NCI-H82 (cell line): ENCODE results near the gene ZNF273.
"Not testable (repeated sequence)": the region's sequence is repeated elsewhere in the genome, so short reads cannot be mapped to it uniquely, and the experiment has no call there.

Source experiments
- DNase-seq: peaks from one replicate; lab custom pipeline; 2025; lab: John Stamatoyannopoulos, UW

Gene ZNF273

DNA sequence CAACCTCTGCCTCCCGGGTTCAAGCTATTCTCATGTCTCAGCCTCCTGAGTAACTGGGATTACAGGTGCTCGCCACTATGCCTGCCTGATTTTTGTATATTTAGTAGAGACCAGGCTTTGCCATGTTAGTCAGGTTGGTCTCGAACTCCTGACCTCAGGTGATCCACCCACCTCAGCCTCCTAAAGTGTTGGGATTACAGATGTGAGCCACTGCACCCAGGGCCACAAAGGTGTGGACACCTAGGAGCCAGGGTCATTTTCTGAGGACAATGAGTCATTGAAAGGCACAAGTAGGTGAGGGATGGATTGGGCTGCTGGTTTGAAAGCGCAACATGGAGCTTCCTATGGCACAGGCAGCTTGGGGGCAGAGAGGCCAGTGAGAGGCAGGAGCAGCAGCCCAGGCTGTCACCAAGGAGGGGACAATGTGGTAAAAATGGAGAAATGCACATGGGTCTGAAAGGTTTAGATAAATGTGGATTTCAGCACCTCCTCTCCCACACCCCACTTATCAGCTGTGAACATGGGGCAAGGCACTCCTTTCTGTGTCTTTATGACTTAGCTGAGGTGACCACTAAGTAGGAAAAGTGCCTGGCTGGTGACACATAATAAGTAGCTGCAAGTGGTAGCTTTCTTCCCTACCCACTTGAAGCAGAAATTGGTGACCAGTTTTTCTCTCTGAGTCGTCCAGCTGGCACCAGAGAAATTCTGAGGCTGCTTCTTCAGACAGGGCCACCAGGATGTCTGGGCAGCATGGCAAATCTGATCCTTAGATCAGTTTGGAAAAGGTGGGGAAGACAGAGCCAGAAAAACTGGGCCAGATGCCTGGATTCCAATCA is 41.8 kb downstream of the ZNF273 start:
- not testable (repeated sequence) for DNase-seq

DNA sequence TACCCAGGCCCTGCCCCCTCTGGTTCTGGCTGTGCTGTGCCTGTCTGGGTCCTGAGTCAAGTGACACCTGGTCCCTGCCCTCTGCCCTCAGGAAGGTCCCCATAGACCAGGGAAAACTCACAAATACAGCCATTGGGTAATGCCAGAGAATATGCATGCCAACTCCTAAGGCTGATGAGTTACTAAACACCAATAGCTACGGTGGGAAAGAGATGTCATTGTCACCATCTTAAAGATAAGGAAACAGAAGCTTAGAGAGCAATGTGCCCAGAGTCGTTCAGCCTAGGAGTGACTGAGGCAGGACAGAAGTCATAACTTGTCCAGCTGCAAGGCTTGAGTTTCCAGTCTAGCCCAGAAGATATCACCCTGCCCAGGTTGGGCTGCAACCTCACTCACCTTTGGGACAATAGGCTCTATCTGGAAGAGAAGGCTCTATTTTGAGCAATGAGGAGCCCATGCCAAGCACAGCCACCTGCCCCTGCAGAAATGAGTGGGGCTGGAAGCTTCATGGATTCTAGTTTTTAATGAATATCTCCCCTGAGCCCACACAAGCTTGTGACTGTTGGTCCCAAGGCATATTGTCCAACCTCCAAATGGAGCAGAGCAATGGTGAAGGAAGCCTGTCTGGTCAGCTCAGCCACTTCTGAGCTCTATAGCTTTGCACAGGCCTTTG is 42.6 kb downstream of the ZNF273 start:
- no peak for DNase-seq

DNA sequence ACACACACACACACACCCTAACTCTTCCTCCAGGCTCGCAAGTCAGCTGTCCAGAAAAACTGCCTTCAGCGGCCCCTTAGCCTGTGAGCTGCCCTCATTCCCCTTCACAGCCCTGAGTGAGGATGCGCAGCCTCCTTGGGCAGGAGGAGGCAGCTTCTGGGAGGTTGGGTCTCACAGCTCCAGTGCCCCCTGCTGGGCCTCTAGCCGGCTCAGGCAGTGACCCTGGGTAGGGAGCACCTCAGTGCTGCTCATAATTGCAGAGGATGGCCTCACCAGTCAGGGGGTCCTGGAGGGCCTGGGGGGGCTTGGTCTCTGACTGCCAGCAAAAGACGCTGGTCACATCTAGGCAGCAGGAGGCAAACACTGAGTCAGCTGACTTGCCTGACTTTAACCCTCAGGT is 43.7 kb downstream of the ZNF273 start:
- DNase-seq, result peak; percentile 51

DNA sequence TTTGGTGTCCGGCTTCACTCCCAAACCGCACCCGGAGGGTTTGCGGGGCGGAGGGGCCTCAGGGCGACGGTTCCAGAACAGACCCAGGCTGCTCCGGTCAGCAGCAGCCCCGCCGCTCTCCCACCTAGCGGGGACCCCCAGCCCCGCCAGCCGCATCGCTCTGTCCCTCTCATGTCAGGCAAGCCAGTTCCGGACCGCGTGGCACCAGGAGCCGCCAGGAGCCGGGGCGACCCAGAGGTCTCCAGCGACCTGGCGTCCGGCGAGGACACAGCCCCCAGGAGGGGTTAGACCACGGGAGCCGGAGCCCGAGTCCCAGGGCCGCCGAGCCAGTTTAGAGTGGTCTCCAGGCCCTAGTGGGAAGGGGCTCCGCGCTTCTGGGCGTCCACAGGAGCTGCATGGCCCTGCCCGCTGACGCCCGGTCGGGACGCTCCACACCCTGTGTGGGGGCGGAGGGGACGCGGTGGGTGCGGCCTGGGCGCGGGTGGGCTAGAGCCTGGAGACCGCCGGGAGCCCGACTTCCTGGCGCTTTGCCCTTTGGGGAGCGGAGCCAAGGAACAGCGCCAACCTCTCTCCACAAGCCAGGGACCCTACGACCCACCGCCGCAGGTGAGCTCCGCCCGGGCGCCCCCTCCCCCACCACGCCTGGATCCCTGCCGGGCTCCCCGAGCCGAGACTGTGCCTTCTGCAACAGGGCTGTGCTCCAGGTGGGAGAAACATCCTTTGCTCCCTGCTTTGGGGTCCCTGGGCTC is 44.4 kb downstream of the ZNF273 start:
- DNase-seq, result peak; percentile 8

DNA sequence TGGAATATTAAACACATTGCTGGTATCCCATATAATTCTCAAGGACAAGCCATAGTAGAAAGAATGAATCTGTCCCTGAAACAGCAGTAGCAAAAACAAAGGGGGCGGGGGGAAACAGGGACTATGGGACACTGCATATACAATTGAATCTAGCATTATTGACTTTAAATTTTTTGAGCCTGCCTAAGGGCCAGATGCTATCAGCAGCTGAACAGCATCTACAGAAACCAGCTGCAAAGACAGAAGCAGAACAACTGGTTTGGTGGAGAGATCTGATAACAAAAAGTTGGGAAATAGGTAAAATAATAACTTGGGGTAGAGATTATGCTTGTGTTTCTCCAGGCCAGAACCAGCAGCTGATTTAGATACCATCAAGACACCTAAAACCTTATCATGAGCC is 45.7 kb downstream of the ZNF273 start:
- DNase-seq, result not testable (repeated sequence)

DNA sequence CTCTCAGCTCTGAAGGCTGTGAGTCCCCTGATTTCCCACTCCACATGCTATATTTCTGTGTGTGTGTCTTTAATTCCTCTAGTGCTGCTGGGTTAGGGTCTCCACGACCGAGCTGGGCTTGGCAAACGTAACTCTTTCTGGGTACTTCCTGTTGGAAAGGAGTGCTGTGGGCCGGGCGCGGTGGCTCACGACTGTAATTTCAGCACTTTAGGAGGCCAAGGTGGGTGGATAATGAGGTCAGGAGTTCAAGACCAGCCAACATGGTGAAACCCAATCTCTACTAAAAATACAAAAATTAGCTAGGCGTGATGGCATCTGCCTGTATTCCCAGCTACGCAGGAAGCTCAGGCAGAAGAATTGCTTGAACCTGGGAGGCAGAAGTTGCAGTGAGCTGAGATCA is 47.6 kb downstream of the ZNF273 start:
- not testable (repeated sequence) for DNase-seq

DNA sequence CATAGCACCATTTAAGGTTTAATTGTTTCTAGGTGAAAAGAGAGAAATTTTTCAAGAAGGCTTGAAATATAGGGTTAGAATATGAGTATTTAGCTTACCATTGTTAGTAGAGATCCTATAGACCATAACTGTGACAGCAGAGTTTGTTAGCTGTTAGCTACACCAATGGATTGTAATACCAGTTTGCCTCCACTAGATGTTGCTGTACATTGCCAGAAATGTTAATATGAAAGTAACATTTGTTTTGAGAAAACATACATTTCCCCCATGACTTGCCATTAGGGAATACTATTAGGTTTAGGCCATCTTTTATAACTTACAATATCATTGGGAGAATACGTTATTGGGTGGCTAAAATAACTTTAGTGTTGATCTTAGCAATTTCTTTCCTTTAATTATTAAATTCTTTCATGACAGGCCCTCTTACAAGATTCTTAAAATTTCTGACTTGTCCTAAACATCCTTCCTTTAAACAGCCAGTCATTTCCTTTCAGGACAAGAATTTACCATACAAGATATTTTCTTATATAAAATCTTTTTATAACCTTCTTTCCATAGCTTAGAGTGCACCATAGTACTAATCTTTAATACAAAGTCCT is 48.3 kb downstream of the ZNF273 start:
- peak; percentile 56 for DNase-seq

DNA sequence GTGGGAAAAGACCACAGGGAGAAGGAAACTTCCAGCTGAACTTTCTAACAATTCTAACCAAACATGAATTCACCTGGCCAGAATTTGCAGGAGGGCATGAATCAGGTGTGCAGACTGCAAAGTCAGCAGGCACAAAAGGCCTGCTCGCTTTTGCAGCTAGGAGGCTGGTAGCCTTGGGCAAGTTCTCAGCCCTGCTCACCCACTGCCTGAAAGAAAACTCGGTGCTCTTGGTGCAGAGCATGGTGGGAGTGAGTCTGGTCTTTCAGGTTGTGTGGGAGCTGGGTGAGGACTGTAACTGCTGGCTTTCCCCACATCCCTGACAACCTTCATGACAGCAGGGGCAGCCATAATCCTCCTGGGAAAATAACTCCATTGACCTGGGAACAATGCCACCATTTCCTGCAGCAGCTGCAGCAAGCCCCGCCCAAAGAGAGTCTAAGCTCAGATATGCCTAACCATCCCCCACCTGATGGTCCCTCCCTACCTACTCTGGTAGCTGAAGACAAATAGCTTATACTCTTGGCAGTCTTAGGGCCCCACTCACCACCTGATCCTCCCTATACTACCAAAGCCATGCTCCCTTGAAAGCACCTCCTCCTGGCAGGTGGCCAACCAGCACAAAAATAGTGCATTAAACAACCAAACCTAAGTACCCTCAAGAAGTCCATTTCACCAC is 56.1 kb downstream of the ZNF273 start:
- peak; percentile 79 for DNase-seq

DNA sequence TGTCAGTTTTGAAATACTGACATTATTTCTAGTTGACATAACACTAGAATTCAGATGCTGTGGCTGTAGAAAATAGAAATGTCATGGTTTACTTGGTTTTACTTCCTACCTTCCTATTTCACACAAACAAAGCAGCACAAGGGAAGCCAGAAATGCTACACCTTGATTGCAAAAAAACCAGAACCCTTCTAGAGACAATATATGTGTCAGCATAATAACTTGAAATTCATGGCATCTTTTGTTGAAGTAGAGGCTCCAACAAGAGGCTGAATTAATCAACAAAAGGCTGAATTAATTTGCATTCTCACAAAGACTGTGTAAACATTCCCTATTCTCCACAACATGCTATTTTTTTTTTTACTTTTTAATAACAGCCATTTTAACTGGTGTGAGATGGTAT is 62.5 kb downstream of the ZNF273 start:
- no peak for DNase-seq

DNA sequence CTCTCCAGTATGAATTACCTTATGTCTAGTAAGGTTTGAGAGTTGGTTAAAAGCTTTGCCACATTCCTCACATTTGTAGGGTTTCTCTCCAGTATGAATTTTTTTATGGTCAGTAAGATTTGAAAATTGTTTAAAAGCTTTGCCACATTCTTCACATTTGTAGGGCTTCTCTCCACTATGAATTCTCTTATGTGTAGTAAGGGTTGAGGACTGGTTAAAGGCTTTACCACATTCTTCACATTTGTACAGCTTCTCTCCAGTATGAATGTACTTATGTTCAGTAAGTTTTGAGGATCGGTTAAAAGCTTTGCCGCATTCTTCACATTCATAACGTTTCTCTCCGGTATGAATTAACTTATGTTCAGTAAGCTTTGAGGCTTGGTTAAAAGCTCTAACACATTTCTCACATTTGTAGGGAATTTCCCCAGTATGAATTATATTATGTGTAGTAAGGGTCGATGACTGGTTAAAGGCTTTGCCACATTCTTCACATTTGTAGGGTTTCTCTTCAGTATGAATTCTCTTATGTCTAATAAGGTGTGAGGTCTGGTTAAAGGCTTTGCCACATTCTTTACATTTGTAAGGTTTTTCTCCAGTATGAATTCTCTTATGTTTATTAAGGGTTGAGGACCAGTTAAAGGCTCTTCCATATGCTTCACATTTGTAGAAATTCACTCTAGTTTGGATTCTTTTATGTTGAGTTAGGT is 75.6 kb downstream of the ZNF273 start:
- DNase-seq, result no peak
